HepG2 (cell line): ENCODE measurements around the gene EFCAB13. TPM values are rescaled to one million over a fixed set of nuclear protein-coding genes. Genes with fewer than 3 reads are reported as not detected.

ENCODE experiments used
- DR1 ChIP-seq: sonication (generic); formaldehyde crosslinking; IDR thresholded peaks from 2 replicates; pipeline ENCODE4 v1.8.0; 2021; ENCODE audit warnings: mild to moderate bottlenecking, missing genetic modification reagents, inconsistent platforms
- HNF4A ChIP-seq: sonication (generic); formaldehyde crosslinking; IDR thresholded peaks from 2 replicates; pipeline ENCODE4 v1.4.0; 2020; ENCODE audit warnings: missing genetic modification reagents
- KMT2A ChIP-seq: sonication (generic); formaldehyde crosslinking; IDR thresholded peaks from 2 replicates; pipeline ENCODE4 v1.4.0; 2020; ENCODE audit warnings: missing genetic modification reagents
- MAF1 ChIP-seq: sonication (generic); formaldehyde crosslinking; IDR thresholded peaks from 2 replicates; pipeline ENCODE4 v1.5.0; 2020; ENCODE audit warnings: missing genetic modification reagents, borderline replicate concordance
- NBN ChIP-seq: fragments of 450-650 bp; conservative IDR thresholded peaks from 2 replicates; pipeline ENCODE4 v1.6.1; 2017
- NR2C2 ChIP-seq: sonication (generic); formaldehyde crosslinking; IDR thresholded peaks from 2 replicates; pipeline ENCODE4 v1.4.0; 2020; ENCODE audit warnings: missing genetic modification reagents, mild to moderate bottlenecking, moderate library complexity, borderline replicate concordance
- PHF5A ChIP-seq: IDR thresholded peaks from one replicate; pipeline ENCODE4 v1.6.1; 2018; ENCODE audit warnings: low read depth, missing genetic modification reagents; ENCODE audit not compliant: unreplicated experiment
- RARG ChIP-seq: sonication (generic); formaldehyde crosslinking; IDR thresholded peaks from 2 replicates; pipeline ENCODE4 v1.4.0; 2020; ENCODE audit warnings: low read depth, mild to moderate bottlenecking, missing genetic modification reagents
- SYNCRIP ChIP-seq: fragments of 200-400 bp; formaldehyde crosslinking; IDR thresholded peaks from 2 replicates; pipeline ENCODE4 v1.6.1; 2018; ENCODE audit warnings: mild to moderate bottlenecking, low read depth, low read length; ENCODE audit not compliant: insufficient read depth
- ZNF556 ChIP-seq: sonication (generic); formaldehyde crosslinking; IDR thresholded peaks from 2 replicates; pipeline ENCODE4 v1.4.0; 2020; ENCODE audit warnings: mild to moderate bottlenecking, missing genetic modification reagents, borderline replicate concordance
- ZNF580 ChIP-seq: IDR thresholded peaks from 2 replicates; pipeline ENCODE4 v1.6.1; 2016; ENCODE audit warnings: low read depth, borderline replicate concordance
- ZNF616 ChIP-seq: sonication (generic); formaldehyde crosslinking; IDR thresholded peaks from 2 replicates; pipeline ENCODE4 v1.5.0; 2020; ENCODE audit warnings: low read depth, mild to moderate bottlenecking, missing genetic modification reagents
- ZNF652 ChIP-seq: IDR thresholded peaks from 2 replicates; pipeline ENCODE4 v1.6.1; 2016; ENCODE audit warnings: low read depth, borderline replicate concordance
- ZNF710 ChIP-seq: sonication (generic); formaldehyde crosslinking; IDR thresholded peaks from 2 replicates; pipeline ENCODE4 v1.5.0; 2020; ENCODE audit warnings: mild to moderate bottlenecking, missing genetic modification reagents, borderline replicate concordance
- polyA plus RNA-seq, 8 experiments: library from polyadenylated mRNA; depleted of rRNA in 3 of 8; stranded (reverse) in 7 of 8; unstranded in 1 of 8; fragments of >200 nt; fragmentation: Illumina TruSeq in 4 of 8; extraction: Trizol in 4 of 8; gene quantifications; 2 replicates each; pipeline versions ENCODE4 v1.2.1 to v1.2.3, GENCODE V29; 2011 to 2016; ENCODE audit warnings: low read depth in 4 of 8, missing spikeins in 1 of 8, mixed read lengths in 1 of 8; ENCODE audit not compliant: insufficient read depth in 1 of 8
- total RNA-seq, 5 experiments: library from RNA; depleted of rRNA; stranded (reverse); fragments of >200 nt; fragmentation: Illumina TruSeq; extraction: Trizol; gene quantifications; 2 replicates each; pipeline ENCODE4 v1.2.3, GENCODE V29; 2016; ENCODE audit warnings: low read depth in 1 of 5
- TF ChIP-seq, protein P1 (sequence below), 2 experiments: sonication (generic) in 1 of 2; formaldehyde crosslinking in 1 of 2; IDR thresholded peaks; 2 replicates each; pipeline versions ENCODE4 v1.4.0 to v1.6.1; 2016 to 2020; ENCODE audit warnings: borderline replicate concordance in 1 of 2, low read depth in 1 of 2, mild to moderate bottlenecking in 1 of 2, missing genetic modification reagents in 1 of 2
- TF ChIP-seq, protein P2 (sequence below): sonication (generic); formaldehyde crosslinking; IDR thresholded peaks from 2 replicates; pipeline ENCODE4 v1.4.0; 2020; ENCODE audit warnings: missing genetic modification reagents, borderline replicate concordance
- TF ChIP-seq, protein P3 (sequence below): sonication (generic); formaldehyde crosslinking; IDR thresholded peaks from 2 replicates; pipeline ENCODE4 v1.4.0; 2020; ENCODE audit warnings: mild to moderate bottlenecking, missing genetic modification reagents

EFCAB13 gene
- total and polyA plus RNA-seq, 2 of the 13 experiments (the other 11 are each of a cell fraction or from before 2014, with no cell fraction given): 0.22 to 0.71 TPM

- TF ChIP-seq, protein P1, sequence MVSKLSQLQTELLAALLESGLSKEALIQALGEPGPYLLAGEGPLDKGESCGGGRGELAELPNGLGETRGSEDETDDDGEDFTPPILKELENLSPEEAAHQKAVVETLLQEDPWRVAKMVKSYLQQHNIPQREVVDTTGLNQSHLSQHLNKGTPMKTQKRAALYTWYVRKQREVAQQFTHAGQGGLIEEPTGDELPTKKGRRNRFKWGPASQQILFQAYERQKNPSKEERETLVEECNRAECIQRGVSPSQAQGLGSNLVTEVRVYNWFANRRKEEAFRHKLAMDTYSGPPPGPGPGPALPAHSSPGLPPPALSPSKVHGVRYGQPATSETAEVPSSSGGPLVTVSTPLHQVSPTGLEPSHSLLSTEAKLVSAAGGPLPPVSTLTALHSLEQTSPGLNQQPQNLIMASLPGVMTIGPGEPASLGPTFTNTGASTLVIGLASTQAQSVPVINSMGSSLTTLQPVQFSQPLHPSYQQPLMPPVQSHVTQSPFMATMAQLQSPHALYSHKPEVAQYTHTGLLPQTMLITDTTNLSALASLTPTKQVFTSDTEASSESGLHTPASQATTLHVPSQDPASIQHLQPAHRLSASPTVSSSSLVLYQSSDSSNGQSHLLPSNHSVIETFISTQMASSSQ (IDR thresholded peaks at IDR 0.05; ENCODE audit: low read depth): no peak
- TF ChIP-seq, protein P1 (CRISPR knock-in tag; IDR thresholded peaks at IDR 0.05; ENCODE audit: borderline replicate concordance): peak; percentile 86
- TF ChIP-seq ZNF652 (no peak; the same call in 1 of the 2 replicates), HNF4A (CRISPR knock-in tag) (0 out of 2 replicates have a peak, but pooled peaks have one; percentile 3), MAF1 (CRISPR knock-in tag) (no peak), SYNCRIP (no peak), ZNF710 (CRISPR knock-in tag) (peak; percentile 85; the same call in 1 of the 2 replicates), NR2C2 (peak; percentile 76), KMT2A (peak; percentile 85), PHF5A (CRISPR knock-in tag) (peak; percentile 26), DR1 (CRISPR knock-in tag) (peak; percentile 67; the same call in 1 of the 2 replicates), ZNF556 (CRISPR knock-in tag) (peak; percentile 97), ZNF616 (peak; percentile 98), RARG (CRISPR knock-in tag) (peak; percentile 75; the same call in 1 of the 2 replicates), NBN (no peak), ZNF580 (CRISPR knock-in tag) (peak; percentile 95; the same call in 1 of the 2 replicates)
- TF ChIP-seq, protein P2, sequence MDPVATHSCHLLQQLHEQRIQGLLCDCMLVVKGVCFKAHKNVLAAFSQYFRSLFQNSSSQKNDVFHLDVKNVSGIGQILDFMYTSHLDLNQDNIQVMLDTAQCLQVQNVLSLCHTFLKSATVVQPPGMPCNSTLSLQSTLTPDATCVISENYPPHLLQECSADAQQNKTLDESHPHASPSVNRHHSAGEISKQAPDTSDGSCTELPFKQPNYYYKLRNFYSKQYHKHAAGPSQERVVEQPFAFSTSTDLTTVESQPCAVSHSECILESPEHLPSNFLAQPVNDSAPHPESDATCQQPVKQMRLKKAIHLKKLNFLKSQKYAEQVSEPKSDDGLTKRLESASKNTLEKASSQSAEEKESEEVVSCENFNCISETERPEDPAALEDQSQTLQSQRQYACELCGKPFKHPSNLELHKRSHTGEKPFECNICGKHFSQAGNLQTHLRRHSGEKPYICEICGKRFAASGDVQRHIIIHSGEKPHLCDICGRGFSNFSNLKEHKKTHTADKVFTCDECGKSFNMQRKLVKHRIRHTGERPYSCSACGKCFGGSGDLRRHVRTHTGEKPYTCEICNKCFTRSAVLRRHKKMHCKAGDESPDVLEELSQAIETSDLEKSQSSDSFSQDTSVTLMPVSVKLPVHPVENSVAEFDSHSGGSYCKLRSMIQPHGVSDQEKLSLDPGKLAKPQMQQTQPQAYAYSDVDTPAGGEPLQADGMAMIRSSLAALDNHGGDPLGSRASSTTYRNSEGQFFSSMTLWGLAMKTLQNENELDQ (CRISPR knock-in tag): no peak; the same call in 1 of the 2 replicates
- TF ChIP-seq, protein P3, sequence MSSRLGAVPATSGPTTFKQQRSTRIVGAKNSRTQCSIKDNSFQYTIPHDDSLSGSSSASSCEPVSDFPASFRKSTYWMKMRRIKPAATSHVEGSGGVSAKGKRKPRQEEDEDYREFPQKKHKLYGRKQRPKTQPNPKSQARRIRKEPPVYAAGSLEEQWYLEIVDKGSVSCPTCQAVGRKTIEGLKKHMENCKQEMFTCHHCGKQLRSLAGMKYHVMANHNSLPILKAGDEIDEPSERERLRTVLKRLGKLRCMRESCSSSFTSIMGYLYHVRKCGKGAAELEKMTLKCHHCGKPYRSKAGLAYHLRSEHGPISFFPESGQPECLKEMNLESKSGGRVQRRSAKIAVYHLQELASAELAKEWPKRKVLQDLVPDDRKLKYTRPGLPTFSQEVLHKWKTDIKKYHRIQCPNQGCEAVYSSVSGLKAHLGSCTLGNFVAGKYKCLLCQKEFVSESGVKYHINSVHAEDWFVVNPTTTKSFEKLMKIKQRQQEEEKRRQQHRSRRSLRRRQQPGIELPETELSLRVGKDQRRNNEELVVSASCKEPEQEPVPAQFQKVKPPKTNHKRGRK: no peak
Observed at GRCh38 chr17:47323382-47324223, at the start of gene EFCAB13 (continued).
